ENCODE data around the gene MTMR3.

- TF ChIP-seq CTCF (IDR thresholded peaks at IDR 0.05; ENCODE audit: low read depth, low read length, poor library complexity, severe bottlenecking) (no peak), EZH2phosphoT487 (IDR thresholded peaks at IDR 0.05; ENCODE audit: borderline replicate concordance, low read length) (no peak)
Observed at GRCh38 chr22:29975494-29975893, 92.5 kb downstream of the MTMR3 start.

Data from DOHH2 (cell line).